RWPE2 (cell line): Measurements from ENCODE around the gene STAM.
A peak's percentile ranks its signal among the peaks of the same experiment; 100 is the strongest.

Experiments
- ATAC-seq: fragments of 200-7000 bp; cut with Tn5 transposase; 3 replicates; pipeline ENCODE4 v1.9.1; 2021; ENCODE audit warnings: low read depth
- DNase-seq: peaks from one replicate; pipeline ENCODE4 v3.0.0-alpha.2; 2020; ENCODE audit warnings: low spot score
- H3K27ac ChIP-seq: fragments of 450-650 bp; 2 replicates; pipeline ENCODE4 v1.5.1; 2017; ENCODE audit warnings: mild to moderate bottlenecking; ENCODE audit not compliant: poor library complexity, severe bottlenecking
- H3K27me3 ChIP-seq: fragments of 250-450 bp; sonication (Bioruptor Pico); 2 replicates; pipeline ENCODE4 v1.5.1; 2021; ENCODE audit warnings: mild to moderate bottlenecking, moderate library complexity; ENCODE audit not compliant: insufficient read depth, poor library complexity, severe bottlenecking
- H3K36me3 ChIP-seq: fragments of 250-450 bp; sonication (Bioruptor Pico); 2 replicates; pipeline ENCODE4 v1.5.1; 2020; ENCODE audit warnings: low read depth, mild to moderate bottlenecking, moderate library complexity
- H3K4me1 ChIP-seq: fragments of 250-450 bp; sonication (Bioruptor Pico); 2 replicates; pipeline ENCODE4 v1.5.1; 2021; ENCODE audit warnings: mild to moderate bottlenecking, moderate library complexity; ENCODE audit not compliant: insufficient read depth, poor library complexity, severe bottlenecking
- H3K4me3 ChIP-seq: fragments of 250-450 bp; sonication (Bioruptor Pico); 2 replicates; pipeline ENCODE4 v1.5.1; 2021; ENCODE audit warnings: mild to moderate bottlenecking, moderate library complexity; ENCODE audit not compliant: severe bottlenecking
- H3K9me3 ChIP-seq: fragments of 250-450 bp; sonication (Bioruptor Pico); 2 replicates; pipeline ENCODE4 v1.5.1; 2021; ENCODE audit warnings: mild to moderate bottlenecking, moderate library complexity; ENCODE audit not compliant: severe bottlenecking
- CTCF ChIP-seq: fragments of 450-650 bp; IDR thresholded peaks from one replicate; pipeline ENCODE4 v1.5.1; 2017; ENCODE audit warnings: mild to moderate bottlenecking, moderate library complexity; ENCODE audit not compliant: poor library complexity, severe bottlenecking

STAM gene

GRCh38 chr10:17643755-17644484 is at the start of gene STAM:
Gene STAM, plus strand, starts transcription at chr10:17644151. Its CDS starts 189 bp downstream, at chr10:17644340.
- Histone ChIP-seq H3K9me3 (no peaks in the 10 kb centered on the region), H3K27ac (peak within 1 kb of the TSS; percentile 81), H3K27me3 (no peaks in the 10 kb centered on the region), H3K36me3 (peaks cover 17% of the 10 kb centered on the region; the same call in 1 of the 2 replicates), H3K4me3 (peak within 1 kb of the TSS; percentile 66), H3K4me1 (peaks cover 25% of the 10 kb centered on the region)
- peak; percentile 93 for DNase-seq
- no peak for TF ChIP-seq CTCF
- ATAC-seq, result peak; percentile 82

- no peaks in the 10 kb centered on the region for H3K9me3 ChIP-seq
- no peaks in the 10 kb centered on the region for H3K27me3 ChIP-seq
- no peaks in the 10 kb centered on the region for H3K4me1 ChIP-seq
- ATAC-seq (no peak), DNase-seq (no peak)
- H3K4me3 ChIP-seq, result no peak overlapping the region
- peaks cover 23% of the 10 kb centered on the region for H3K36me3 ChIP-seq
- H3K27ac ChIP-seq, result no peak overlapping the region
- no peak for TF ChIP-seq CTCF
These were observed 46.6 kb upstream of the STAM start for GRCh38 chr10:17597386-17597785.

GRCh38 chr10:17599089-17599488 is 44.9 kb upstream of the STAM start:
- DNase-seq (no peak), ATAC-seq (peak; percentile 60; the same call in 2 of the 3 replicates)
- no peaks in the 10 kb centered on the region for H3K27me3 ChIP-seq
- peak; percentile 65 for TF ChIP-seq CTCF
- H3K27ac ChIP-seq, result no peak overlapping the region
- peaks cover 24% of the 10 kb centered on the region for H3K36me3 ChIP-seq
- no peaks in the 10 kb centered on the region for H3K9me3 ChIP-seq
- no peaks in the 10 kb centered on the region for H3K4me1 ChIP-seq
- H3K4me3 ChIP-seq, result no peak overlapping the region

- no peak for ATAC-seq
- Histone ChIP-seq H3K36me3 (peaks cover 8% of the 10 kb centered on the region), H3K27ac (no peak overlapping the region), H3K27me3 (no peaks in the 10 kb centered on the region), H3K4me1 (no peaks in the 10 kb centered on the region), H3K9me3 (no peaks in the 10 kb centered on the region), H3K4me3 (no peak overlapping the region)
- no peak for TF ChIP-seq CTCF
- DNase-seq, result no peak
These were observed 38.0 kb upstream of the STAM start for GRCh38 chr10:17605936-17606335.

- ATAC-seq (no peak), DNase-seq (no peak)
- H3K36me3 ChIP-seq, result peaks cover 8% of the 10 kb centered on the region
- TF ChIP-seq CTCF, result no peak
- no peak overlapping the region for H3K4me3 ChIP-seq
- H3K9me3 ChIP-seq, result no peaks in the 10 kb centered on the region
- H3K27me3 ChIP-seq, result no peaks in the 10 kb centered on the region
- no peak overlapping the region for H3K27ac ChIP-seq
- no peaks in the 10 kb centered on the region for H3K4me1 ChIP-seq
These were observed 37.4 kb upstream of the STAM start for GRCh38 chr10:17606547-17607040.
